ENCODE measurements around the gene MEIOSIN. TPM values are rescaled to one million over a fixed set of nuclear protein-coding genes. Genes with fewer than 3 reads are reported as not detected.

MEIOSIN gene
- total and polyA plus RNA-seq, 2 of the 4 experiments (the other 2 are of a cell fraction), result not detected

GRCh38 chr19:45791744-45792469 is 58.7 kb downstream of the MEIOSIN start:
- Histone ChIP-seq H2BK5ac (ENCODE audit: low read depth, low read length, poor library complexity, severe bottlenecking) (peak overlapping the region; percentile 77), H3K4me3 (ENCODE audit: insufficient read depth, low read depth, low read length) (peak overlapping the region; percentile 82), H3K27ac (ENCODE audit: insufficient read depth, low read length) (peak overlapping the region; percentile 84), H3K4ac (ENCODE audit: low read depth, low read length) (peak overlapping the region; percentile 86), H3K56ac (ENCODE audit: extremely low read depth, insufficient read depth, low read length) (peak overlapping the region; percentile 83), H3K27me3 (ENCODE audit: control insufficient read depth, insufficient read depth, low read length) (no peaks in the 10 kb centered on the region), H3K9me3 (ENCODE audit: control insufficient read depth, insufficient read depth, low read length) (no peaks in the 10 kb centered on the region), H4K91ac (ENCODE audit: insufficient read depth, low read depth, low read length) (peak overlapping the region; percentile 70), H3K9ac (ENCODE audit: low read depth, low read length) (peak overlapping the region; percentile 90), H4K20me1 (ENCODE audit: insufficient read depth, low read length) (peaks cover 4% of the 10 kb centered on the region; the same call in 1 of the 2 replicates), H3K18ac (ENCODE audit: low read depth, low read length) (no peak overlapping the region), H4K5ac (ENCODE audit: low read depth, low read length) (peak overlapping the region; percentile 6; the same call in 1 of the 2 replicates), H3K4me1 (ENCODE audit: control insufficient read depth, insufficient read depth, low read length) (peaks cover 6% of the 10 kb centered on the region), H3K23ac (ENCODE audit: low read depth, low read length) (peak overlapping the region; percentile 90), H2AFZ (replicated peaks; ENCODE audit: low read length, poor library complexity) (peak overlapping the region; percentile 94), H2BK120ac (ENCODE audit: low read depth, low read length) (peak overlapping the region; percentile 36; the same call in 1 of the 2 replicates), H2BK20ac (ENCODE audit: low read depth, low read length) (no peak overlapping the region), H4K8ac (ENCODE audit: low read depth in 2 of 2, low read length in 2 of 2) (peak overlapping the region; percentile 50 to 84; a peak in 2 of 4 replicates), H3K9me1 (ENCODE audit: insufficient read depth, low read length) (peaks cover 5% of the 10 kb centered on the region), H3K4me2 (ENCODE audit: low read depth, low read length) (peak overlapping the region; percentile 98), H2BK15ac (ENCODE audit: low read depth, low read length) (no peak overlapping the region), H2AK5ac (ENCODE audit: low read depth, low read length) (peak overlapping the region; percentile 98), H2AK9ac (replicated peaks; ENCODE audit: low read depth, low read length, poor library complexity) (peak overlapping the region; percentile 95), H3K79me1 (ENCODE audit: low read depth in 1 of 2, low read length in 2 of 2) (peaks cover 13 to 48% of the 10 kb centered on the region in 2 experiments), H3K14ac (replicated peaks; ENCODE audit: low read depth, low read length) (peak overlapping the region; percentile 94), H3K36me3 (ENCODE audit: control insufficient read depth, insufficient read depth, low read length) (peaks cover 28% of the 10 kb centered on the region)
- dilution Hi-C loops (cut with HindIII; ENCODE audit: low sequenced_read_pairs, unreplicated experiment), result no loop called here
- DNase-seq (no peak), ATAC-seq (ENCODE audit: low read depth) (peak; percentile 48; the same call in 1 of the 2 replicates)
- ChIA-PET CTCF (interaction anchor here (0.6 kb wide), 1 partner anchor 21 kb away, joined by 4 read pairs; no protein-coding TSS in a partner anchor), POLR2A (ENCODE audit: unreplicated experiment) (interaction anchor here (0.5 kb wide), 1 partner anchor 9 kb away, joined by 8 read pairs; the partner anchor contains the start of gene DMPK)
- WGBS, 2 experiments (ENCODE audit: extremely low coverage in 2 of 2, insufficient read length in 1 of 2), result 11% methylated on average over 15 of the region's 31 CpGs; no CpG with 5 or more reads in 1 of the 2 experiments
- in situ Hi-C loops (cut with MboI; ENCODE audit: low sequenced_read_pairs), result no loop called here
- intact Hi-C loops (cut with micrococcal nuclease), result no loop called here
- BruUV-seq (replicated peaks), result no TSS peak
- TF ChIP-seq MXI1 (IDR thresholded peaks at IDR 0.05; ENCODE audit: borderline replicate concordance, low read depth, low read length) (peak; percentile 42; the same call in 1 of the 2 replicates), NFE2L2 (IDR thresholded peaks at IDR 0.05; ENCODE audit: low read depth, low read length) (no peak)
